Measurements from ENCODE around the gene SEC61A1.

The SEC61A1 gene

GRCh38 chr3:128077665-128078064 is 25.4 kb downstream of the SEC61A1 start:
- DNase-seq (ENCODE audit: low spot score) = no peak

- DNase-seq (ENCODE audit: low spot score) = peak; percentile 12
These were observed 26.1 kb downstream of the SEC61A1 start for GRCh38 chr3:128078322-128078721.

GRCh38 chr3:128078875-128079274 is 26.6 kb downstream of the SEC61A1 start:
- peak; percentile 6 for DNase-seq (ENCODE audit: low spot score)

GRCh38 chr3:128079823-128080222 is 27.6 kb downstream of the SEC61A1 start:
- peak; percentile 38 for DNase-seq (ENCODE audit: low spot score)

GRCh38 chr3:128080323-128081080 is 28.3 kb downstream of the SEC61A1 start:
- DNase-seq (ENCODE audit: low spot score) = peak; percentile 3

GRCh38 chr3:128081226-128081625 is 29.0 kb downstream of the SEC61A1 start:
- DNase-seq (ENCODE audit: low spot score) = peak; percentile 49

GRCh38 chr3:128081846-128082245 is 29.6 kb downstream of the SEC61A1 start:
- DNase-seq (ENCODE audit: low spot score) = no peak

- DNase-seq (ENCODE audit: low spot score) = no peak
These were observed 30.3 kb downstream of the SEC61A1 start for GRCh38 chr3:128082546-128082945.

GRCh38 chr3:128083396-128083795 is 31.2 kb downstream of the SEC61A1 start:
- no peak for DNase-seq (ENCODE audit: low spot score)

- DNase-seq (ENCODE audit: low spot score) = no peak
These were observed 31.9 kb downstream of the SEC61A1 start for GRCh38 chr3:128083980-128084674.

GRCh38 chr3:128084675-128085021 is 32.4 kb downstream of the SEC61A1 start:
- no peak for DNase-seq (ENCODE audit: low spot score)

- DNase-seq (ENCODE audit: low spot score) = no peak
These were observed 36.9 kb downstream of the SEC61A1 start for GRCh38 chr3:128089135-128089534.

GRCh38 chr3:128091586-128091985 is 39.3 kb downstream of the SEC61A1 start:
- no peak for DNase-seq (ENCODE audit: low spot score)

GRCh38 chr3:128094295-128095151 is 42.3 kb downstream of the SEC61A1 start:
- no peak for DNase-seq (ENCODE audit: low spot score)

- DNase-seq (ENCODE audit: low spot score) = no peak
These were observed 43.0 kb downstream of the SEC61A1 start for GRCh38 chr3:128095222-128095703.

- DNase-seq (ENCODE audit: low spot score) = no peak
These were observed 46.0 kb downstream of the SEC61A1 start for GRCh38 chr3:128098234-128098633.

GRCh38 chr3:128100161-128100560 is 47.9 kb downstream of the SEC61A1 start:
- DNase-seq (ENCODE audit: low spot score) = no peak

- no peak for DNase-seq (ENCODE audit: low spot score)
These were observed 48.4 kb downstream of the SEC61A1 start for GRCh38 chr3:128100638-128101037.

- DNase-seq (ENCODE audit: low spot score) = no peak
These were observed 51.0 kb downstream of the SEC61A1 start for GRCh38 chr3:128103136-128103676.

GRCh38 chr3:128107834-128108233 is 55.6 kb downstream of the SEC61A1 start:
- no peak for DNase-seq (ENCODE audit: low spot score)

- DNase-seq (ENCODE audit: low spot score) = no peak
These were observed 58.9 kb downstream of the SEC61A1 start for GRCh38 chr3:128111147-128111546.

GRCh38 chr3:128112357-128112968 is 60.2 kb downstream of the SEC61A1 start:
- no peak for DNase-seq (ENCODE audit: low spot score)
